CD14-positive monocyte (primary cell): Measurements from ENCODE around the gene SLC26A1. TPM values are rescaled to one million over a fixed set of nuclear protein-coding genes. Genes with fewer than 3 reads are reported as not detected.

Source experiments
- DNase-seq, 3 donors: peaks; one replicate each; pipeline ENCODE4 v3.0.0-alpha.2; 2011 to 2022
- H2AFZ ChIP-seq: 2 replicates; pipeline ENCODE4 v1.6.0; 2012; ENCODE audit warnings: mild to moderate bottlenecking, low read depth, low read length, inconsistent platforms; ENCODE audit not compliant: insufficient read depth, poor library complexity, severe bottlenecking
- H3K27ac ChIP-seq, 2 donors: 1 replicate in 1 of 2; 2 replicates in 1 of 2; pipeline ENCODE4 v1.5.1; 2012 to 2013; ENCODE audit warnings: low read length in 2 of 2, control low read depth in 1 of 2, inconsistent platforms in 1 of 2, low read depth in 1 of 2, mild to moderate bottlenecking in 1 of 2
- H3K27me3 ChIP-seq, 2 donors: one replicate each; pipeline versions ENCODE4 v1.6.0 to v1.6.1; 2011 to 2013; ENCODE audit warnings: low read length in 2 of 2; ENCODE audit not compliant: control insufficient read depth in 2 of 2, insufficient read depth in 2 of 2
- H3K36me3 ChIP-seq, 2 donors: replicated peaks in 1 of 2; 1 replicate in 1 of 2; 2 replicates in 1 of 2; pipeline versions ENCODE4 v1.5.1 to v1.6.1; 2012 to 2013; ENCODE audit warnings: low read length in 2 of 2, control low read depth in 1 of 2, inconsistent platforms in 1 of 2, mild to moderate bottlenecking in 1 of 2; ENCODE audit not compliant: insufficient read depth in 2 of 2, control insufficient read depth in 1 of 2
- H3K4me1 ChIP-seq, 2 donors: 1 replicate in 1 of 2; 2 replicates in 1 of 2; pipeline versions ENCODE4 v1.5.1 to v1.6.1; 2012 to 2013; ENCODE audit warnings: low read length in 2 of 2, control low read depth in 1 of 2, inconsistent platforms in 1 of 2, mild to moderate bottlenecking in 1 of 2, moderate library complexity in 1 of 2; ENCODE audit not compliant: insufficient read depth in 2 of 2, control insufficient read depth in 1 of 2
- H3K4me2 ChIP-seq: replicated peaks from 2 replicates; pipeline ENCODE3; 2012; ENCODE audit warnings: low read length, moderate library complexity, mild to moderate bottlenecking; ENCODE audit not compliant: poor library complexity, severe bottlenecking; ENCODE audit errors: extremely low read depth
- H3K4me3 ChIP-seq, 3 experiments: fragments of 200-600 bp in 1 of 3; sonication (generic) in 1 of 3; replicated peaks in 1 of 3; 1 replicate in 2 of 3; 2 replicates in 1 of 3; pipeline ENCODE4 v1.5.1; 2011 to 2013; ENCODE audit warnings: low read length in 3 of 3, mild to moderate bottlenecking in 3 of 3, control low read depth in 2 of 3, low read depth in 2 of 3, inconsistent platforms in 1 of 3, moderate library complexity in 1 of 3
- H3K79me2 ChIP-seq: 2 replicates; pipeline ENCODE4 v1.6.0; 2012; ENCODE audit warnings: mild to moderate bottlenecking, control low read depth, inconsistent platforms, low read length, moderate library complexity; ENCODE audit not compliant: insufficient read depth
- H3K9ac ChIP-seq: 2 replicates; pipeline ENCODE4 v1.6.0; 2017; ENCODE audit warnings: low read length, mild to moderate bottlenecking; ENCODE audit not compliant: insufficient read depth, poor library complexity, severe bottlenecking
- H3K9me3 ChIP-seq, 2 donors: replicated peaks in 1 of 2; 1 replicate in 1 of 2; 2 replicates in 1 of 2; pipeline versions ENCODE4 v1.5.1 to v1.6.1; 2012 to 2013; ENCODE audit warnings: low read length in 2 of 2, control low read depth in 1 of 2; ENCODE audit not compliant: control insufficient read depth in 1 of 2, insufficient read depth in 1 of 2
- H4K20me1 ChIP-seq: 2 replicates; pipeline ENCODE4 v1.6.0; 2012; ENCODE audit warnings: mild to moderate bottlenecking, low read length, control low read depth, moderate library complexity; ENCODE audit not compliant: insufficient read depth
- H3K27ac Mint-ChIP-seq, 7 donors: one replicate each; pipeline ENCODE4 v1.8.0; 2020; ENCODE audit warnings: mild to moderate bottlenecking in 7 of 7, mixed read lengths in 7 of 7, moderate library complexity in 6 of 7, inconsistent platforms in 2 of 7
- H3K27me3 Mint-ChIP-seq, 3 donors: one replicate each; pipeline ENCODE4 v1.8.0; 2021 to 2022; ENCODE audit warnings: low read depth in 3 of 3, mild to moderate bottlenecking in 3 of 3, mixed read lengths in 3 of 3, moderate library complexity in 3 of 3, inconsistent platforms in 1 of 3
- H3K36me3 Mint-ChIP-seq, 2 donors: one replicate each; pipeline ENCODE4 v1.8.0; 2020; ENCODE audit warnings: mixed read lengths in 2 of 2, inconsistent platforms in 1 of 2, mild to moderate bottlenecking in 1 of 2
- H3K4me1 Mint-ChIP-seq: one replicate; pipeline ENCODE4 v1.8.0; 2020; ENCODE audit warnings: mild to moderate bottlenecking, mixed read lengths
- H3K4me3 Mint-ChIP-seq, 2 donors: one replicate each; pipeline ENCODE4 v1.8.0; 2020; ENCODE audit warnings: mild to moderate bottlenecking in 2 of 2, mixed read lengths in 2 of 2, moderate library complexity in 1 of 2
- H3K9me3 Mint-ChIP-seq, 7 donors: one replicate each; pipeline ENCODE4 v1.8.0; 2020 to 2022; ENCODE audit warnings: mixed read lengths in 7 of 7, mild to moderate bottlenecking in 6 of 7, moderate library complexity in 6 of 7, inconsistent platforms in 2 of 7
- WGBS: methylation state at CpG from one replicate; pipeline ENCODE4 v1.1.5; 2013; ENCODE audit warnings: missing lambda C conversion rate; ENCODE audit not compliant: insufficient coverage; 5-methylcytosine and 5-hydroxymethylcytosine counted together
- intact Hi-C, 2 donors: fragments of 100-400 bp; cut with micrococcal nuclease; formaldehyde crosslinking; loops; one replicate each; pipeline versions ENCODE4 v1.15.0 to v1.15.1; 2023
- polyA plus RNA-seq, 3 donors: library from polyadenylated mRNA; depleted of rRNA in 1 of 3; unstranded in 2 of 3; stranded (reverse) in 1 of 3; fragments of 300-500 nt in 2 of 3; fragments of >200 nt in 1 of 3; fragmentation: Illumina TruSeq in 2 of 3; gene quantifications; 1 replicate in 2 of 3; 2 replicates in 1 of 3; pipeline ENCODE4 v1.2.3, GENCODE V29; 2012 to 2021
- TF ChIP-seq, protein P1 (sequence below): fragments of 200-600 bp; IDR thresholded peaks from one replicate; pipeline ENCODE4 v1.8.0; 2022; ENCODE audit warnings: antibody characterized with exemption, mild to moderate bottlenecking

The SLC26A1 gene
- polyA plus RNA-seq, 3 donors, result 0.16 to 0.37 (median 0.18) TPM

DNA sequence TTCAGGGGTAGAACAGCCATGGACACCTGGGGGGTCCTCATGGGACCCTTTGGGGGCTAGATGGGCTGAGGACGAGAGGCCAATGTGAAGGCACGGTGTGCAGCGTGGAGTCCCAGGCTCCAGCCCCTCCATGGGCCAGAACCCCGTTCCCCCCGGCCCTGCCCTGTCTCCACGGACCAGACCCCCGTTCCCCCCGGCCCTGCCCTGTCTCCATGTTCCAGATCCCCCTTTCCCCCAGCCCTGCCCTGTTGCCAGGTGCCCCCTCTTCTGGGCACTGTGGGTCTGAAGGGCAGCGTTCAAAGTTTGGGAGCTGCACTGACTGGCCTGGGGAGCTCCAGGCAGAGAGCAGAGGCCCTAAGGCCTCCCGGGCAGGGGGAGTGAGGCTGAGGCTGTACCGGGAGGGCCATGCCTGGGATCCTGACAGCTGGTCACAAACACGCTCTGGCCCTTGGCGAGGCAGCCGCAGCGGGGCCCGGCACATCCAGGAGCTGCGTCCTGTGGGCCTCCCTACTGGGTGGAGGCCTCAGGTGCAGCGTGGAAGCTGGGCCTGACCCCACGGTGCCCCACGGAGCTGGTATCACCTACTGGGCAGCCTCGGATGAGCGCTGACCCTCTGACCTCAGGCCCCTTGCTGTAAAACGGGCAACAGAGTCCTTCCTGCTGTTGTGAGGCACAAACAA, 28.7 kb downstream of the SLC26A1 start:
- no peak overlapping the region for H3K4me3 Mint-ChIP-seq
- peaks cover 13 to 25% of the 10 kb centered on the region in 2 donors for H3K36me3 Mint-ChIP-seq
- Histone ChIP-seq H3K36me3 (peaks cover 18 to 70% of the 10 kb centered on the region in 2 donors), H3K79me2 (no peaks in the 10 kb centered on the region), H3K4me1 (no peaks in the 10 kb centered on the region), H3K27ac (no peak overlapping the region), H3K9me3 (no peaks in the 10 kb centered on the region), H2AFZ (no peak overlapping the region), H3K27me3 (peaks cover 0 to 15% of the 10 kb centered on the region in 2 donors), H3K4me2 (no peak overlapping the region), H4K20me1 (peaks cover 23% of the 10 kb centered on the region), H3K9ac (no peak overlapping the region), H3K4me3 (no peak overlapping the region)
- intact Hi-C loops, result no loop called here
- H3K4me1 Mint-ChIP-seq, result no peaks in the 10 kb centered on the region
- H3K9me3 Mint-ChIP-seq, result no peaks in the 10 kb centered on the region
- WGBS, result 98% methylated on average over 19 of the region's 23 CpGs
- peaks cover 2 to 11% (median 6%) of the 10 kb centered on the region in 3 donors for H3K27me3 Mint-ChIP-seq
- H3K27ac Mint-ChIP-seq, result no peak overlapping the region
- no peak for DNase-seq
- TF ChIP-seq, protein P1, sequence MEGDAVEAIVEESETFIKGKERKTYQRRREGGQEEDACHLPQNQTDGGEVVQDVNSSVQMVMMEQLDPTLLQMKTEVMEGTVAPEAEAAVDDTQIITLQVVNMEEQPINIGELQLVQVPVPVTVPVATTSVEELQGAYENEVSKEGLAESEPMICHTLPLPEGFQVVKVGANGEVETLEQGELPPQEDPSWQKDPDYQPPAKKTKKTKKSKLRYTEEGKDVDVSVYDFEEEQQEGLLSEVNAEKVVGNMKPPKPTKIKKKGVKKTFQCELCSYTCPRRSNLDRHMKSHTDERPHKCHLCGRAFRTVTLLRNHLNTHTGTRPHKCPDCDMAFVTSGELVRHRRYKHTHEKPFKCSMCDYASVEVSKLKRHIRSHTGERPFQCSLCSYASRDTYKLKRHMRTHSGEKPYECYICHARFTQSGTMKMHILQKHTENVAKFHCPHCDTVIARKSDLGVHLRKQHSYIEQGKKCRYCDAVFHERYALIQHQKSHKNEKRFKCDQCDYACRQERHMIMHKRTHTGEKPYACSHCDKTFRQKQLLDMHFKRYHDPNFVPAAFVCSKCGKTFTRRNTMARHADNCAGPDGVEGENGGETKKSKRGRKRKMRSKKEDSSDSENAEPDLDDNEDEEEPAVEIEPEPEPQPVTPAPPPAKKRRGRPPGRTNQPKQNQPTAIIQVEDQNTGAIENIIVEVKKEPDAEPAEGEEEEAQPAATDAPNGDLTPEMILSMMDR, result no peak

DNA sequence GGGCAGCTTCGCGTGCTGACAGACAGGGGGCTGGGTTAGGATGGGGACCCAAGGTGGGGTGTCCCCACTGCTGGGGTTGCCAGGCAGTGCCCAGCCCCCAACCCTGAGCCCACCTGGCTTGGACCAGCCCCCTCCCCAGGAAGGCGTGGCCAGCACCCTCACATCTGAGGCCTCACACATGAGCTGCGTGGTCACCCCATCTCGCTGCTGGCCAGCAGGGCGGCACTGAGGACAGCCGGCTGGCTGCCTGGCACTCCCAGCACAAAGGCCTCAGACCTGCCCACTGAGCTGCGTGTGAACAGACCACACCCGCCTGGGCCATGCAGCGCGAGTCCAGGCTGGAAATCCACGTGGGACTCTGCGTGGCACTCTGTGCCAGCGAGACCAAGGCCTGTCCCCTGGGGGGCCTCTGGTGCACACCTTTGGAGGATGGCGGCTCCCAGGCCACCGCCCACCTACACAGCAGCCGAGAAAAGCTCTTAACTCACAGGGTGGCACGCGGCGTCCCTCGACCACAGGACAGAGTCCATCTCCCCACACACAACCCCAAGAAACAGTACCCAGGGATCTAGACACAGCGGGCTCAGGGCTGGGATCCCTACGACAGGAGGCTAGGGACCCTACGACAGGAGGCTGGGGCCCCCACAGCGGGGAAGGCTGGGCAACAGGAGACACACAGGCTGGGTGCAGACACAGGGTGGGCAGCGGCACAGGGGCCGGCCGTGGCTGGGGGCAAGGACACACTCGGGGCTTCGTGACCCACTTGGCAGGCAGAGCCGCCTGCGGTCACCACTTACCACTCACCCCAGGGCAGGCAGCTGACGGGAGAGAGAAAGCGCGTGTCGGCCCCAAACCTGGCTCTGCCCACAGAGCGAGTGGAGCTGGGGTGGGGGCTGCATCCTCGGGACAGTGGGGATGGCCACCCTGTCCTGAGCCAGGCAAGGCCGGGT, 29.7 kb downstream of the SLC26A1 start:
- no peak overlapping the region for H3K9ac ChIP-seq
- 95% methylated on average over 28 of the region's 39 CpGs for WGBS
- Mint-ChIP-seq H3K27me3 (peaks cover 2 to 6% (median 2%) of the 10 kb centered on the region in 3 donors), H3K36me3 (peaks cover 17 to 35% of the 10 kb centered on the region in 2 donors), H3K4me1 (no peaks in the 10 kb centered on the region), H3K9me3 (no peaks in the 10 kb centered on the region), H3K27ac (peak overlapping the region in 2 of 7 donors; percentile 14 to 57), H3K4me3 (no peak overlapping the region)
- intact Hi-C loops, result no loop called here
- no peak overlapping the region for H3K4me2 ChIP-seq
- H3K4me1 ChIP-seq, result no peaks in the 10 kb centered on the region
- TF ChIP-seq, protein P1, result no peak
- no peak overlapping the region for H3K27ac ChIP-seq
- H3K79me2 ChIP-seq, result no peaks in the 10 kb centered on the region
- peaks cover 23% of the 10 kb centered on the region for H4K20me1 ChIP-seq
- DNase-seq, result no peak
- H3K27me3 ChIP-seq, result peaks cover 0 to 8% of the 10 kb centered on the region in 2 donors
- H3K9me3 ChIP-seq, result no peaks in the 10 kb centered on the region
- no peak overlapping the region for H3K4me3 ChIP-seq
- H2AFZ ChIP-seq, result no peak overlapping the region
- H3K36me3 ChIP-seq, result peaks cover 22 to 79% of the 10 kb centered on the region in 2 donors
